NOMO-1 treated with dmso at 0.1 percent for 144 hours (cell line): ENCODE data around the gene FOXP2.

Experiments
- DNase-seq: peaks from one replicate; lab custom pipeline; 2025; ENCODE audit not compliant: unreplicated experiment; lab: John Stamatoyannopoulos, UW

The FOXP2 gene

DNA sequence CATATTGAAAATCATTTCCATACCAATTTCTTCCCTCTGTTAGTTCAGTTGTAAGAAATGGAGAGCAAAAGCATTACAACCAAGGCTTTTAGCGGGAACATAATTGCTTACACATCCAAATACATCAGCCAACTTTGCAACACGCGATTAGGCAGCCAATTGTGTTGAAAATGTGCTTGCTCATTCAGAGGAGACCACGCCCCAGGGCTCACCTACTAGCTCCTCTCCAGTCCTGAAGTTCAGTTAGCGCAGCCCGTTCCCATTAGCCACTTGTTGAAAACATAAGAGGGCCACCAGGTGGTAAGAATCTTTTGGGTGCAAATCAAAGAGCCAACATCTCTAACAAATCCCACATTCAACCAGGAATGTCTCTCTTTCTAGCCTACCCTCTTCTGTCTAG is 294.0 kb downstream of the FOXP2 start:
- no peak for DNase-seq

DNA sequence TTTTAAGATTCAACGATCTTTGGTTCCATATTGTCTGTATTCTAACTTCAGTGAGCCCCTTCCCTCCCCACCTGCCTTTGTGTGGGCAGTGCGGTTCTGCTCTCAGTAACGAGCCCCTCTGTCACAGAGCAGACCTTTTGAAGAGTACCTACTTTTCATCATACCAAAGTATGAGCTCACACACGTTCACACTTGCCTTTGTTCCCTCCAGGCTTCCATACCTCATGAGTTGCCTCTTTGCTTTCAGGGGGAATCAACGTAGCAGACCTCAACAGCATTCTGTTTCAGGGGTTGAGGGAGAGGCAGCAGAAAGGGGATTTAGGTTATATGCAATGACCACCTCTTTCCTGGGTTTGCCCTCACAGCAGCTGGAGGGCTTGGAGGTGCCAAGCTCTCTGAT is 295.9 kb downstream of the FOXP2 start:
- no peak for DNase-seq

DNA sequence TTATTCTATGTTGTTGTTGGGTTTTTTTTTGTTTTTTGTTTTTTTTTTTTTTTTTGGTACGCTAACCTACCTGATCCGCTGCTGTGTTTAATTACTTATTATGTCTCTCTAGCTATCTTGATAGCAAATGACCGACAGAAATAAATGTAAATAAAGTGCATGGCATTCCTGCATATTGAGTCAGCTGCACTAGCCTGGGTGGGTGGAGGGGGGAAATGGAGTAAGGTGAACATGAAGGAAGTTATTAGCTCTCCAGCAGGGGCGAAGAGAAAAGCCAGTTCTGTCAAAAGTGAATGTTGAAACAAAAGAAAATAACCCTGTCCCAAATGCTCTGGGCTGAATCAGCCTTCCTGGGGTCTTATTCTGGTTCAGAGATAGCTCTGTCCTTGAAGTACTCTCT is 296.6 kb downstream of the FOXP2 start:
- DNase-seq: no peak

DNA sequence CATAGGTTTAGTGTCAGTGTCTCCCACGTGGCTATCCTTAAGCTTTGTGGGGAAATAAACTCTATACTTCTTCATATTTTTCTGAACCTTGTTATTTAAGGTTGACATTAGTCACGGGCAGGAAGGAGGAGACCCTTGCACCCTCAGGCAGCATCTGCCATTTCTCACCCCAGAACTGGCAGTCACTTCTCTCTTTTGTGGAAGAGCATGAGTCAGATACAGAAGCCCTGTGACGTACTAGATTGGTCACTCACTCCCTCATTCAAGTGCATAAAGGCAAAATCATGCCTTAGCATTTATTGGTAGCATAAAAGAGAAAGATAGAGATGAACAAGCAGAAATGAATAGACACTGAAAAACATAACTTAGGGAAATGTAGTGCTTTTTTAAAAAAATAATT is 301.3 kb downstream of the FOXP2 start:
- no peak for DNase-seq

DNA sequence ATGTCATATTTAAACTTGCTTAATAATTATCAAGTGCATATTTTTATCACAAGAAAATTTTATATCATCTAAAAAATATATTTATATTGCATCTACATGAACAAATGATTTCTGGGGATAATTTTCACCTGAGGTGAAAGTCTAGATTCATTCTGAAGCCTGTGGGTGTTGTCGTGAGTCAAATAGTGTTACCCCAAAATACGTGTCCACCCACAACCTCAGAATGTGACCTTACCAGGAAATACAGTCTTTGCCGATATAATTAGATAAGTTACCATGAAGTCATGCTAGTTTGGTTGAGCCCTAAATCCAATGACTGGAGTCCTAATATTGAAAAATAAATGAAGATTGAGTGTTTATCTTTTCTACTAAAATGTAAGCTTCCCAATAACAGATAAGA is 304.2 kb downstream of the FOXP2 start:
- DNase-seq: no peak

DNA sequence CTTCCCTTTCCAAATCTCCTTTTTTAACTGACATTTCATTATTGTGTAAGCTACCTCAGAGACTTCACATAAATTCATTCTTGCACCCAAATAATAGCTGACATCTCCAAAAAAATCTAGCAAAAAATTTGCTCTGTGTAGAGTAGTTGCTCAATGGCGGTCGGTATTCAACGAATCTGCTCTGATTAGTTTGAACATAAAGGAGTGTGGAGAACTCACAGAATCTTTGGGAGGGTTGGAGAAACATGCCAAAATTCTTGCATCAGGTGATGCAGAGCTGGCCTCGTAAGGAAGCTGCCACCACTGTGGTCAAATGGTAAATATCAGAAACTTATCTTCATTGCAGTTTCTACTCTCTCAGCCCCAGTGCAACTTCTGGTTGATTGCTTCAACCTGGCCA is 306.1 kb downstream of the FOXP2 start:
- no peak for DNase-seq

DNA sequence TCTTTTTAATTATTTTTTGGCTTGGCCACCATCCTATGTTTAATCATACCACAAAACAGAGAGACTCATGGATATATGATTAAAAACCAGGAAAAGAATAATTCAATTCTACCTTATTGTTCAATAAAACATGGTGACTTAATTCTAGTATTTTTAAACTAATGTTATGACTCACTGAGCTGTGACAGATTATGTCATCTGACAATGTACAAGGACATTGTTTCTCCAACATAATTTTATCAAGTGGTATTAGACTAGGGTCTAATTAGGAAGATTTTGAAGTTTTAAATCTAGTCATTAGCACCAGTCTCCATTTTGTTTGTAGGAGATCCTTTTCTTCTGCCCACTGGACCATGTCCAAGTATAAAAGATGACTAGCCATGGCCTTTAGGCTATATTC is 307.9 kb downstream of the FOXP2 start:
- no peak for DNase-seq

DNA sequence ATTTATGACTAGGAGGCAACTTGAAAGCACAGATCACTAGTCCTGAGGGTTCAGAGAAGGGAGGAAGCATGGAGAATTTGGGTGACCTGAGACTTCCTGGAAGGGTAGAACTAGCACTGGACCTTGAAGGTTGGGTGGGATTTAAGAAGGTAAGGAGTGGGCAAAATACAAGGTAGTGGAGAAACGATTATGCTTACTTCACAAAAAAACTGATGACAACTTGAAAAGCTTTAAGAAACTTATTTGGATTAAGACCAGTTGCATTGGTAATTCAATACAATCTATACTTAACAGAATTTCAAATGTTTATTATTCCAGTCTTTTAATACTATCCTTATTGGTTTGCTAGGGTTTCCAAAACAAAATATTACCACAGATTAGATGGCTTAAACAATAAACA is 308.7 kb downstream of the FOXP2 start:
- no peak for DNase-seq

DNA sequence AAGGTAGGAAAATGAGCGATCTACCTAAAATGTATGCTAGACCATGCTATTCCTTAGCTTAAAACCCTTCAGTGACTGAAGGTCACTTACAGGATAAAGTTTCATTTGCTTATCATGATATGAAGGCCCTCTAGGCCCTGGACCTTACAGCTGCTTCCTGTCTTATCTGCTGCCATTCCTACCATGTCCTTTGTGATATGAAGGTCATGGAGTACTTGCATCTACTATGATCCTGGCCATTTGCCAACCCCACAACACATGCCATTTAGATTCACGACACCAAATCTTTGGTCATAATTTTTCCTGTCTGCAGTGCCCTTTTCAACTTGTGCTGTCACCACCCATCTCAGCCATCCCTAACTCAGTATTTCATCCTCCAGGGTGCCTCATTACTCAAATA is 325.5 kb downstream of the FOXP2 start:
- no peak for DNase-seq

DNA sequence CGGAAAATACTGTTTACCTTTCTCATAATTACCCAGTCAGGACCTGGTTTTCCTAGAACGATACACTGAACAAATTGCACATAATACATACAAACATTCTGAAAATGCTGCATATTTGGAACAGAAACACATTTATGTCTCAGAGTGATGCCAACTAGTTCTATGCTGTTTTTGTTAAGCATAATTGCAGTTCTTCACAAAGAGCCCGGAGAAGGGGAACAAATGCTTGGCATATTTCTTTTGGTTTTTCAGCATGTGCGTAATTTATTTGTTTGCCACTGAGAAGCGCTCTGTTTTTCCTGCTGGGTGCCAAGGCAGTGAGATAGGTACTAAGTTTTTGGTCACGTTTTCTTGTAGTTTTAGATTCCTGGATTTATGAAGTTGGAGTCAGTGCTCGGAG is 326.3 kb downstream of the FOXP2 start:
- no peak for DNase-seq

DNA sequence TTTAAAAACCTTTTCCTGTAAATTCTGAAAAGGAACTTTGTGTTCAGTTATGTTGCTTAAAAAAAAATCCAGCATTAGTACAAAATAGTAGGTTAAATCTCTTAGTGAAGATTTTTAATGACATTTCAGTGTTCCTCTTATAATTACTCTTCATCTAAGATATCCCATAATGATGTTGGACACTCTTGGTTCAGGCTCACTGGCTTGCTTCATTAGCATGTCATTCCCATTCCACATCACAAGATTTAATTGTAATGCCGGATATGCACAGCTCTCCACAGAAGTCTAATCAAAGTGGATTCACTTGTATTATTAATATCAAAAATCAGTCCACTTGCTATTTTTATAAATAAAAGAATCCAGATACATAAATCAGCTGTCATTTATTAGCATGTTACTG is 327.3 kb downstream of the FOXP2 start:
- no peak for DNase-seq
